ENCODE measurements around the gene OR6F1.
"Not testable (repeated sequence)": the region's sequence is repeated elsewhere in the genome, so short reads cannot be mapped to it uniquely, and the experiment has no call there.

Gene OR6F1

DNA sequence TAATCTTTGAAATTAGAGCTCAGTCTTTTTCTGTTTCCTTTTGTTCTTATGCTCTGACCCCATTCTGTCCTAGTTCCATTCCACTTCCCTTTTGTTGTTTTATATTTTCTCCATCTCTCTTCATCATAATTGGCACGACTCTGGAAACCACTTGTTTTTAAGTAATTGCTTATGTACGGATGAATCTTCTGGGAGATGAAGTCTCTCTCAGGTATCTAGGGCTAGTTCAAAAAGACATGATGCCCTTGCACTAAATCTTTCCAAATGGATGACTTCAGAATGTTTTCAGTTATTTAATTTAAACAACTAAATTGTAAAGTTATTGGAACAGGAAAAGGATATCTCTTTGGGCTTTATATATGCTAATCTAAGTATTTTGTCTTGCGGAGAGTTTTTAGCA, at the start of gene OR6F1:
Gene OR6F1 (minus strand): TSS at position 101 of the 400 bp plus-strand sequence. CDS start 3,891 bp downstream, outside the sequence.
- no peak for DNase-seq

GRCh38 chr1:247760456-247760855, 44.0 kb upstream of the OR6F1 start, which contains the start of gene OR1C1:
Gene OR1C1, minus strand, starts transcription at chr1:247760556. Its CDS starts 2,150 bp downstream, at chr1:247758406.
- no peak for DNase-seq

- DNase-seq = not testable (repeated sequence)
Measured at GRCh38 chr1:247754311-247754710, 37.9 kb upstream of the OR6F1 start.

GRCh38 chr1:247749870-247750269, 33.4 kb upstream of the OR6F1 start:
- DNase-seq = no peak

- no peak for DNase-seq
Measured at GRCh38 chr1:247748041-247748440, 31.6 kb upstream of the OR6F1 start, which contains the start of gene OR14A2. Gene OR14A2, minus strand, starts transcription at chr1:247748141.

GRCh38 chr1:247747616-247748015, 31.2 kb upstream of the OR6F1 start:
- DNase-seq = no peak

DNA sequence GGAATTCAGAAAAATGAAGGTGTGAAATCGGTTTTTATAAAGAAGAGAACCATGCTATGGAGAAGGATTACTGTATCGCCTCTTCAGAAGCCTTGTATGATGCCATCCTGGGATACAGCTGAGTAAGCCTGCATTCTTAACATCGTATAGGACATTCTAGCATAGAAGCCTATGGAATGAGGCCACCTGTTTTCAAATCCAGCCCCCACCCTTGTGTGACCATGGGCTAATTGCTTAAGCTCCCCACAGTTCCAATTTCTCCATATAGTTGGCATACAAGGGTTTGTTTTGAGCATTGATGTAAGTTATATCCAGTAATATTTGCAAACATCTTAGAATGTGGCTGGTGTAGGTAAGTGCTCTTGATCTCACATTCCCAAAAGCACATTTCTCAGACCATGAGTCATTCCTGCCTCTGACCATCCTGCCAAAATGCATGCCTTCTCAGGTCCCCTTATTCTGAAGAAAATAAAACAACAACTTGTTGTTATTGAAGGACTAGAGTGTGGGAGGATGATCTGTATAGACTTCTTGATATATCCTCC, 30.0 kb upstream of the OR6F1 start:
- DNase-seq = no peak

GRCh38 chr1:247742215-247742760, 25.8 kb upstream of the OR6F1 start:
- DNase-seq = not testable (repeated sequence)

DNA sequence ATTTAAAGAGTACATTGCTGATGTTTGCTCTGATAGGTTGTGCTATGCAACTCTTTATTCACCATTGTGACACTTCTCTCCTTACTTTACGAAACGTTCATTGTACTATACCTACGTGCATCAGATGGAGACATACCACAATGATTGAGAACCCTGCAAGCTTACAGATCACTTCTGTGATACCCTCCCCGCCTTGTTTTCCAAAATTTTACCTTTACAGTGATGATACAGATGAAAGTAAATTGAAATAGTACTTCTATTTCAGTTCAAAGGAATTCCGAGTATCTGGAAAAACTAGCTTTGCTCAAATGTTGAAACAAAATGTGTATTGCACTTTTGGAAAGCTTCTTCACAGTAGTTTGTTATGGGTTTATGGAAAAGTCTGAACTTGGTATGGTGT, 25.3 kb upstream of the OR6F1 start:
- DNase-seq = no peak

- no peak for DNase-seq
Measured at GRCh38 chr1:247740721-247741120, 24.3 kb upstream of the OR6F1 start.

- no peak for DNase-seq
Measured at GRCh38 chr1:247738315-247738714, 21.9 kb upstream of the OR6F1 start, which contains the start of gene OR14K1. Gene OR14K1, plus strand, starts transcription at chr1:247738615. Its CDS starts 0 bp downstream, at chr1:247738615.

DNA sequence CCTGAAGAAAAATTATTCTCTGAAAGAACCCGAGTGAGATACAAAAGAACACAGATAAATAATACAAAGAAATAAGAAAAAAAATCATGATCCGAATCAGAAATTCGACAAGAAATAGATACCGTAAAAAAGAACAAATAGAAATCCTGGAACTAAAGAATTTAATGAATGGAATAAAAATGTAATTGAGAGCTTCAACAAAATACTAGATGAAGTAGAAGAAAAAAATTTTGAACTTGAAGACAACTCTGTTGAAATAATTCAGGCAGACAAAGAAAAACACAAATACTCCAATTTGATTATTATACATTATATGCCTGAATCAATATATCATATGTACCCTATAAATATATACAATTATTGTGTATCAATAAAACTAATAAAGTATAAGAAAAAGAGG, 4.8 kb upstream of the OR6F1 start:
- no peak for DNase-seq

- DNase-seq = no peak
Measured at GRCh38 chr1:247713753-247714152, 2.7 kb downstream of the OR6F1 start.

DNA sequence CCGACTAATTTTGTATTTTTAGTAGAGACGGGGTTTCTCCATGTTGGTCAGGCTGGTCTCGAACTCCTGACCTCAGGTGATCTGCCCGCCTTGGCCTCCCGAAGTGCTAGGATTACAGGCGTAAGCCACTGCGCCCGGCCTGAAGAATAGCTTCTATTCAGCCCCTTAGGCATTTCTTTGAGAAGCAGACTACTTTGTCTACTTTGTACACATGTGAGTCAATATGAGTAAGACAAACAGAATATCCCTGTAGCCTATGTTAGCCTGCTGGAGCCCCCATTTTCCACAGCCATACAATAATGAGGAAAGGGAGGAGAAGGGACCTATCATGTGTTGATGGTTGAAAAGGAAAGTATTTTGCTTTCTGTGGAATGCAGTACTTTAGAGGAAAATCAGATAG, 5.8 kb downstream of the OR6F1 start:
- DNase-seq = not testable (repeated sequence)

DNA sequence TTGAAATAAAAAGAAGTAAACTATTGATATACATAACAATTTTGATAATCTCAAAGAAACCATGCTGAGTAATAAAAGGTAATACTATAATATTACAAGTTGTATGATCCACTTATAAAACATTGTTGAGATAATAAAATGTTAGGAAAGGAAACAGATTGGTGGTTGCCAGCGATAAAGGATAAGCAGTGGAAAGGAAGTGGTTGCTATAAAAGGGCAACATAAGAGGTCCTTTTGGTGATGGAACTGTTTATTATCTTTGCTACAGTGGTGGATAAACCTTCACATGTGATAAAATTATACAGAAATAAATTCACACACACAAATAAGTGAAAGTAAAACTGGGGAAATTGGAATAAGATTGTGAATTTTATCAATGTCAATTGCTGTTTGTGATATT, 15.1 kb downstream of the OR6F1 start:
- DNase-seq = no peak

DNA sequence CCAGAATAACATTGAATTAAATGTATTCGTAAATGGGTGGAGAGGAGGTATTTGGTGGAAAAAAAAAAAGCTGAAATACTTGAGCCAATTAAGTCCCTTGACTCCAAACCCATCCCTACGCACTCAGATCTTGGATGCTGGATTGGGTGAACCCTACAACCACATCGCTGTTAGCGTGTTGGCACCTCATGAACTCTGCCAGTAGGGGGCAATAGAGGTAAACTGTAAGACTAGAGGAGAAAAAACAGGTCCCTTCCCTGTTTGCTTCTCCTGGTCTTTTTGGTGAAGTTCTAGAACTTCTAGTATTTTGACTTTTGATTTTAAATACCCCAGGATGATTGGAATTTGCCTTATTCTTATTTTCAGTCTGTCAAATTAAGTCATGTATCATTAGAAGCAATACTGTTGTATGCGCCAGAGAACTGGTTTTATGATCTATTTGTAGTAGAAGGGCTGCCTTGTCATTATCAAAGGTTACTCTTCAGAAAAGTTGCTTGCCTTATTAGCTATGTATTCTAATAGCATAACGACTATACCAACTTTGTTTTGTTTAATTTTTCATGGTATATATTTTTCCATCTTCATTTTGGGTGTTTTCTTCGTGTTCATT, 35.1 kb downstream of the OR6F1 start:
- peak in 1 of 2 experiments; percentile 81 for DNase-seq

DNA sequence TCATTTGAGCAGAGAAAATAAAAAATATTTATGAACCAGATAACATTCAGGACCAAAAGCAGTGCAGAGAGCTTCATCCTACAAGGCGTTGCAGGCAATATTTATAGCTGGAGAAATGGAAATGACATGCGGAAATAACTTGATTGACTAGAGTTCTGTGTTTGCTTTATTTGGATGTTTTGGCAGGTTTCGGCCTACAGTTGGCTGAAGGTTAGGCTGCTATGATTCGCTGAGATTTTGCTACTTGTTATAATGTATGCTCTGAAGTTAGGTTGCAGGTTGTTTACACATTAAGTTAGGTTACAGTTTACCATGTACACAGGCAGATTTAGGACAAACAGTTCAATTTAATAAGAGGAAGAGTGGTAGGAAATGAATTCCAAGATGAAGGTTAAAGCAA, 36.3 kb downstream of the OR6F1 start:
- no peak for DNase-seq

DNA sequence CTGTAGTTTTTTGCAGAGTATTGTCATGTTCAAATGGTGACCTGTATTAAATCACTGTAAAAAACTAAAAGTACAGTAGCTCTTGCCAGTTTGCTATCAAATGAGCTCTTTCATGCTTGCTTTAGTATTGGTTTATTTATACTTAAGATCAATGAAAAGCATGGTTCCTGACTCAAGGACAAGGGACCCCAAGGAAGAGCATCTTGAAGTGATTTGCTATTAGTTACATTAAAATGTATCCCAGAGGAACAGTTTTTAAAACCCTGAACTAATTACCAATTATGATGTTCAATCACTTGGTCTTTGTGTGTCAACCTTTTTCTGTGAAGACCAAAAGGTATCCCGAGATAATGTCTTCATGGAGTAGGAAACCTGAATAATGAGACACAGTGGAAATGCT, 36.8 kb downstream of the OR6F1 start, which contains the start of gene OR13G1:
Gene OR13G1 (minus strand): TSS at position 101 of the 400 bp plus-strand sequence. CDS start 6,698 bp downstream, outside the sequence.
- DNase-seq = no peak

GRCh38 chr1:247669225-247669624, 47.2 kb downstream of the OR6F1 start:
- DNase-seq = no peak
